Smooth muscle cell (in vitro differentiated cells): ENCODE results near the gene CCR5AS.

Source experiments
- DNase-seq: peaks from one replicate; lab custom pipeline; 2025; ENCODE audit not compliant: unreplicated experiment; lab: John Stamatoyannopoulos, UW
- H2AFZ ChIP-seq: fragments of 200-600 bp; sonication (generic); 2 replicates; pipeline ENCODE4 v1.6.0; 2016; ENCODE audit warnings: antibody characterized with exemption, low read depth, mild to moderate bottlenecking
- H3F3A ChIP-seq: fragments of 200-600 bp; sonication (generic); 2 replicates; pipeline ENCODE4 v1.6.0; 2017; ENCODE audit warnings: antibody characterized with exemption, low read depth
- H3K27ac ChIP-seq: fragments of 200-600 bp; sonication (generic); 2 replicates; pipeline ENCODE4 v1.5.1; 2016; ENCODE audit warnings: low read depth, mild to moderate bottlenecking
- H3K27me3 ChIP-seq: fragments of 200-600 bp; sonication (generic); 2 replicates; pipeline ENCODE4 v1.6.1; 2016; ENCODE audit warnings: low read depth, mild to moderate bottlenecking
- H3K36me3 ChIP-seq: fragments of 200-600 bp; sonication (generic); 2 replicates; pipeline ENCODE4 v1.5.1; 2016; ENCODE audit warnings: low read depth
- H3K4me1 ChIP-seq: fragments of 200-600 bp; sonication (generic); 2 replicates; pipeline ENCODE4 v1.5.1; 2016; ENCODE audit warnings: low read depth
- H3K4me2 ChIP-seq: fragments of 200-600 bp; sonication (generic); 2 replicates; pipeline ENCODE4 v1.6.0; 2016; ENCODE audit warnings: mild to moderate bottlenecking
- H3K4me3 ChIP-seq: fragments of 200-600 bp; sonication (generic); 2 replicates; pipeline ENCODE4 v1.5.1; 2016; ENCODE audit warnings: mild to moderate bottlenecking
- H3K79me2 ChIP-seq: fragments of 200-600 bp; sonication (generic); 2 replicates; pipeline ENCODE4 v1.6.0; 2016; ENCODE audit warnings: low read depth, mild to moderate bottlenecking
- H3K9ac ChIP-seq: fragments of 200-600 bp; sonication (generic); 2 replicates; pipeline ENCODE4 v1.6.0; 2016; ENCODE audit warnings: low read depth
- H3K9me3 ChIP-seq: fragments of 200-600 bp; sonication (generic); replicated peaks from 2 replicates; pipeline ENCODE4 v1.5.1; 2016; ENCODE audit warnings: low read depth
- H4K20me1 ChIP-seq: fragments of 200-600 bp; sonication (generic); 2 replicates; pipeline ENCODE4 v1.6.0; 2016; ENCODE audit warnings: low read depth
- CTCF ChIP-seq: fragments of 200-600 bp; sonication (generic); IDR thresholded peaks from 2 replicates; pipeline ENCODE4 v1.5.1; 2017; ENCODE audit warnings: borderline replicate concordance, mild to moderate bottlenecking, antibody characterized with exemption; ENCODE audit not compliant: insufficient read depth, poor library complexity, severe bottlenecking
- whole genome bisulfite sequencing: methylation state at CpG from one replicate; pipeline ENCODE4 v1.1.7; 2016; ENCODE audit warnings: low lambda C conversion rate; 5-methylcytosine and 5-hydroxymethylcytosine counted together

CCR5AS gene

GRCh38 chr3:46442576-46443530 is 36.0 kb upstream of the CCR5AS start:
- Histone ChIP-seq H3K9me3 (no peaks in the 10 kb centered on the region), H2AFZ (no peak overlapping the region), H3K4me1 (no peaks in the 10 kb centered on the region), H3K27ac (no peak overlapping the region), H3K4me3 (no peak overlapping the region), H3K27me3 (no peaks in the 10 kb centered on the region), H3K9ac (no peak overlapping the region), H3K4me2 (no peak overlapping the region), H3F3A (no peaks in the 10 kb centered on the region), H4K20me1 (no peaks in the 10 kb centered on the region), H3K36me3 (no peaks in the 10 kb centered on the region), H3K79me2 (no peaks in the 10 kb centered on the region)
- DNase-seq, result no peak
- WGBS, result 76% methylated on average over 16 of the region's 16 CpGs
- TF ChIP-seq CTCF, result peak; percentile 47

DNA sequence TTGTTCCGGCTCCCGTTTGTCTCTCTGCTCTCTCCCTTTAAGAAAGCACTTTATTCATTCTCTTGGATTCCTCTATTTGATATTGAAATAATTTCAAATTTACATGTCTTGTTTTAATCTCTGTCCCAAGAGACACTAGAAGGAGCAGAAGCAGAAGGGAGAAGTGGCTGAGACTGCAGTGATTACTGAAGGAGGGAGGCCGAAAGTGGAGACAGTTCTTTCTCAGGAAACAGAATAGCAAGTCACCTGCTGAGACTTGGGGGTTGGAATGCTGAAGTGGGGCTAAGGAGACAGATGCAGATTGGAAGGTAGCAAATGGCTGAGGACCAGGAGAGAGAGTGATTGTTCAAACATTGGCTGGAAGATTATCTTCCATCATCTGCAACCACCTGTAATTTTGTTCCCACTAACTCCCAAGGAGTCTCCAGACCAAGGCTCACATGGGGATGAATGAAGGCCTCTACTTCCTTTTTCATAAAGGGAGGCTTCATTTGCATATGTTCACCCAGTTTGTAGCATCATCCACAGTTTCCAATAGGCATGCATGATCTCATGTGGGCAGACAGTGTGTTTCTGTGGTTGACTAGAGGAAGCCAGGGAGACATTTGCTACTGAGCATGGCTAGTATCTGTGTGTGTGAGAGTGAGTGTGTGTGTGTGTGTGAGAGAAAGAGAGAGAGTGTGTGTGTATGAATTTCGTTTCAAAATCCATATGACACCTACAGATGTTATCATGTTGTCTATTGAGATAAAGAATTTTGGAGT is 33.8 kb upstream of the CCR5AS start:
- no peaks in the 10 kb centered on the region for H3K4me1 ChIP-seq
- no peak overlapping the region for H3K4me2 ChIP-seq
- no peak overlapping the region for H3K9ac ChIP-seq
- no peaks in the 10 kb centered on the region for H4K20me1 ChIP-seq
- no peaks in the 10 kb centered on the region for H3K36me3 ChIP-seq
- DNase-seq, result no peak
- H3K9me3 ChIP-seq, result no peaks in the 10 kb centered on the region
- H2AFZ ChIP-seq, result no peak overlapping the region
- no peak for TF ChIP-seq CTCF
- no peaks in the 10 kb centered on the region for H3F3A ChIP-seq
- no peaks in the 10 kb centered on the region for H3K79me2 ChIP-seq
- H3K27me3 ChIP-seq, result peaks cover 3% of the 10 kb centered on the region
- no peak overlapping the region for H3K27ac ChIP-seq
- WGBS, result 84% methylated on average over 4 of the region's 4 CpGs
- H3K4me3 ChIP-seq, result no peak overlapping the region

- 89% methylated on average over 3 of the region's 3 CpGs for WGBS
- no peak for TF ChIP-seq CTCF
- Histone ChIP-seq H3K4me3 (no peak overlapping the region), H3K9me3 (no peaks in the 10 kb centered on the region), H2AFZ (no peak overlapping the region), H3K4me2 (no peak overlapping the region), H3K79me2 (no peaks in the 10 kb centered on the region), H3K9ac (no peak overlapping the region), H4K20me1 (no peaks in the 10 kb centered on the region), H3K27ac (no peak overlapping the region), H3F3A (no peaks in the 10 kb centered on the region), H3K27me3 (peaks cover 3% of the 10 kb centered on the region), H3K4me1 (no peaks in the 10 kb centered on the region), H3K36me3 (no peaks in the 10 kb centered on the region)
- no peak for DNase-seq
Observed at GRCh38 chr3:46438831-46439230, 32.0 kb upstream of the CCR5AS start.
